IPS DF 6.9 (cell line): Measurements from ENCODE around the gene ROMO1.
A peak's percentile ranks its signal among the peaks of the same experiment; 100 is the strongest.
"Not testable (repeated sequence)": the region's sequence is repeated elsewhere in the genome, so short reads cannot be mapped to it uniquely, and the experiment has no call there.

Experiments
- DNase-seq: peaks from one replicate; pipeline ENCODE4 v3.0.0-alpha.2; 2013; ENCODE audit warnings: low read depth, low spot score
- H3K27ac ChIP-seq: one replicate; pipeline ENCODE4 v1.5.1; 2013; ENCODE audit warnings: low read length, control low read depth
- H3K27me3 ChIP-seq: 2 replicates; pipeline ENCODE4 v1.6.1; 2013; ENCODE audit warnings: mild to moderate bottlenecking, low read length; ENCODE audit not compliant: control insufficient read depth, insufficient read depth
- H3K36me3 ChIP-seq: 2 replicates; pipeline ENCODE4 v1.6.1; 2013; ENCODE audit warnings: low read length; ENCODE audit not compliant: control insufficient read depth, insufficient read depth
- H3K4me1 ChIP-seq: 2 replicates; pipeline ENCODE4 v1.6.1; 2013; ENCODE audit warnings: low read length; ENCODE audit not compliant: control insufficient read depth, insufficient read depth
- H3K4me3 ChIP-seq: 2 replicates; pipeline ENCODE4 v1.5.1; 2013; ENCODE audit warnings: mild to moderate bottlenecking, low read length
- H3K9me3 ChIP-seq: 2 replicates; pipeline ENCODE4 v1.6.1; 2013; ENCODE audit warnings: low read length, inconsistent platforms; ENCODE audit not compliant: control insufficient read depth, insufficient read depth
- WGBS: extraction: QIAGEN DNeasy Blood & Tissue Kit; methylation state at CpG from one replicate; pipeline ENCODE4 v1.1.7; 2013; ENCODE audit warnings: mixed read lengths, missing lambda C conversion rate; ENCODE audit not compliant: insufficient read length, insufficient coverage; 5-methylcytosine and 5-hydroxymethylcytosine counted together

The ROMO1 gene

DNA sequence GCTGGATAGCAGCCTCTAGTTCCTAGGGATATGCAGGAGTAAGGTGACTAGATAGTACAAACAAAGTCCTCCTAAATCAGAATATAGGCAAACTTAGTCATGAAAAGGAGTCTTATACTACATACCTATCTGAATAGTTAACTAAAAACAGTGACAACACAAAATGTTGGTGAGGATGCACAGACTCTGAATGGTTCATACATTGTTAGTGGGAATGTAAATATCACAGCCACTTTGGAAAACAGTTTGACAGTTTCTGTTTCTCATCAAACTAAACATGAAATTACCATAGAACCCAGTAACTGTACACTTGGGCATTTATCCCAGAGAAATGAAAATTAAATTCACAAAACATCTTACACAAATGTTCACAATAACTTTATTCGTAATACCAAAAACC is 17.2 kb upstream of the ROMO1 start:
- 100% methylated on average over 1 of the region's 1 CpG for WGBS
- no peaks in the 10 kb centered on the region for H3K36me3 ChIP-seq
- no peaks in the 10 kb centered on the region; the same call in 1 of the 2 replicates for H3K27me3 ChIP-seq
- no peak overlapping the region for H3K27ac ChIP-seq
- H3K4me3 ChIP-seq = no peak overlapping the region
- no peaks in the 10 kb centered on the region for H3K4me1 ChIP-seq
- no peak for DNase-seq
- no peaks in the 10 kb centered on the region; the same call in 1 of the 2 replicates for H3K9me3 ChIP-seq

DNA sequence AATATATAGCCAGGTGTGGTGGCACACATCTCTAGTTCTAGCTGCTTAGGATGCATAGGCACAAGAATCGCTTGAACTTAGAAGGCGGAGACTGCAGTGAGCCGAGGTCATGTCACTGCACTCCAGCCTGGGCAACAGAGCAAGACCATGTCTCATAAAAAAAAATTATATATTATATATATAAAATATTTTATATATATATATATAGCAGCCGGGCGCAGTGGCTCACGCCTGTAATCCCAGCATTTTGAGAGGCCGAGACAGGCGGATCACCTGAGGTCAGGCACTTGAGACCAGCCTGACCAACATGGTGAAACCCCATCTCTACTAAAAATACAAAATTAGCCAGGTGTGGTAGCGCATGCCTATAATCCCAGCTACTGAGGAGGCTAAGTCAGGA is 13.8 kb upstream of the ROMO1 start:
- not testable (repeated sequence) for H3K4me3 ChIP-seq, H3K4me1 ChIP-seq, H3K27me3 ChIP-seq, DNase-seq, H3K36me3 ChIP-seq, H3K9me3 ChIP-seq, H3K27ac ChIP-seq
- no CpG with 5 or more reads among the region's 9 CpGs for WGBS

DNA sequence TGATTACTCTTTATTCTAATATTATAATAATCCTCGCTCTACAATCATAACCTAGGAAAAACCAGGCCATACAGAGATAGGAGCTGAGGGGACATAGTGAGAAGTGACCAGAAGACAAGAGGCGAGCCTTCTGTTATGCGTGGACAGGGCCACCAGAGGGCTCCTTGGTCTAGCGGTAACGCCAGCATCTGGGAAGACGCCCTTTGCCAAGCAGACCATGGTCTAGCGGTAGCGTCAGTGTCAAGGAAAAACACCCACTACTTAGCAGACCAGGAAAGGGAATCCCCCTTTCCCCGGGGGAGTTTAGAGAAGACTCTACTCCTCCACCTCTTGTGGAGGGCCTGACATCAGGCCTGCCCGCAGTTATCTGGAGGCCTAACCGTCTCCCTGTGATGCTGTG is 12.3 kb upstream of the ROMO1 start:
- WGBS = no CpG with 5 or more reads among the region's 11 CpGs
- not testable (repeated sequence) for H3K27me3 ChIP-seq, H3K27ac ChIP-seq, H3K9me3 ChIP-seq, H3K4me1 ChIP-seq, DNase-seq, H3K4me3 ChIP-seq, H3K36me3 ChIP-seq

DNA sequence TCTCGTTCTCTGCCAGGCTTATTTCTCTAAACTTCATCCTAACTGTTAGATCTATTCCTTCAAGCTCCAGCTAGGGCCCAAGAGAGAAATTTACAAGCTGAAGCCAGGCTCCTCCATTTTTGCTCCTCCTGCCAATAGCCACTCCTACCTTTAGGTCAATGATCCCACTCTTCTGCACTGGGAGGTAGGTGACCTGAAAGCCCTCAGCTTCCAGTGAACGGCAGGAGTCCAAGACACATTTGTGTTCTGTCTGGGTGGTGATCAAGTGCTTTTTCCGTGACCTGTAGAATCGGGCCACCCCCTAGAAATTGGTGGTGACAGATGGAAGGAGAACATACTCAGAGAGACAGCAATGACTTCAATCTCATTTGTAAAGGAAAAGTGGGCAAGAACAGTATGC is 8.9 kb upstream of the ROMO1 start:
- no peaks in the 10 kb centered on the region; the same call in 1 of the 2 replicates for H3K36me3 ChIP-seq
- H3K27ac ChIP-seq = no peak overlapping the region
- DNase-seq = no peak
- no peaks in the 10 kb centered on the region for H3K27me3 ChIP-seq
- H3K4me3 ChIP-seq = no peak overlapping the region
- no peaks in the 10 kb centered on the region; the same call in 1 of the 2 replicates for H3K9me3 ChIP-seq
- WGBS = no CpG with 5 or more reads among the region's 4 CpGs
- H3K4me1 ChIP-seq = no peaks in the 10 kb centered on the region

DNA sequence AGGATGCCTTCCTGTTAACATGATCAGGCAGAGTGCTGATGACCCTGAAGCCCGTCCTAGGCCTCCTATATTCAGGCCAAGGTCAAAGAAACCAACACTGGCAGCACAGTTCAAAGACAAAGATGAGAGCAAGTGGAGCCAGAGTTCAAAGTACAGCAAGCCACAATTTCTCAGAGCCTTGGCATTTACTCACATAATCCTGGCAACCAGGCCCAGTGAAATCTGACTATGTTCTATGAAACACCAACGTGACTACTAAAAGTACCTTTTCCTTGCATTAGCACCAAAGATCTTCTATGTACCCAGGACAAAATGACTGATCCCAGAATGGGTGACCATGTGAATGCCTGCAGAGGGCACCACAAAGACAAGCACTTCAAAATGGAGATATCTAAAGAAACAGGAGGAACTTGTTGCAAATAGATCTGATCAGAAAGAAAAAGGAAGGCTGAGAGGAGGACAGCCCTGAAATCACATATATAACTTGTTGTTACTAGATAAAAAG is 3.9 kb upstream of the ROMO1 start:
- Histone ChIP-seq H3K4me3 (no peak overlapping the region), H3K27me3 (no peaks in the 10 kb centered on the region), H3K9me3 (no peaks in the 10 kb centered on the region), H3K4me1 (0 out of 2 replicates have a peak, but pooled peaks cover 1% of the 10 kb centered on the region), H3K27ac (no peak overlapping the region), H3K36me3 (no peaks in the 10 kb centered on the region; the same call in 1 of the 2 replicates)
- WGBS = no CpG with 5 or more reads among the region's 2 CpGs
- DNase-seq = no peak

DNA sequence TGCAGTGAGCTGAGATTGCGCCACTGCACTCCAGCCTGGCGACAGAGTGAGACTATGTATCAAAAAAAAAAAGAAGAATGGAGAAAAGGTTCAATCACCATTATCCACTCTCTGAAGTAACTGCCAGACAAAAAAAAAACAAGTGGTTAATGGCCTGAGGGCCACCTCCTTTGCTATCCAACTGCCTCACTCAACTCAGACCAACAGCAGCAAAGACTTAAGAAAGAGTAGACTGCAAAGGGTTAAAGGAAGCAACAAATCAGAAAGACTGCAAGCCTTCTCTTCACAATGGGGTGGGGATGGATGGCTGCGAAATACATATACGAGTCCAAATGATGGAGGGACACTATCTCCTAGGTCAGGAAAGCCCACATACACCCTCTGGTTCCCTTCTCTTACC is 3.2 kb upstream of the ROMO1 start:
- H3K27me3 ChIP-seq = no peaks in the 10 kb centered on the region
- 0 out of 2 replicates have a peak, but pooled peaks cover 1% of the 10 kb centered on the region for H3K4me1 ChIP-seq
- no peaks in the 10 kb centered on the region; the same call in 1 of the 2 replicates for H3K36me3 ChIP-seq
- WGBS = no CpG with 5 or more reads among the region's 4 CpGs
- H3K4me3 ChIP-seq = no peak overlapping the region
- DNase-seq = no peak
- no peaks in the 10 kb centered on the region for H3K9me3 ChIP-seq
- H3K27ac ChIP-seq = no peak overlapping the region

DNA sequence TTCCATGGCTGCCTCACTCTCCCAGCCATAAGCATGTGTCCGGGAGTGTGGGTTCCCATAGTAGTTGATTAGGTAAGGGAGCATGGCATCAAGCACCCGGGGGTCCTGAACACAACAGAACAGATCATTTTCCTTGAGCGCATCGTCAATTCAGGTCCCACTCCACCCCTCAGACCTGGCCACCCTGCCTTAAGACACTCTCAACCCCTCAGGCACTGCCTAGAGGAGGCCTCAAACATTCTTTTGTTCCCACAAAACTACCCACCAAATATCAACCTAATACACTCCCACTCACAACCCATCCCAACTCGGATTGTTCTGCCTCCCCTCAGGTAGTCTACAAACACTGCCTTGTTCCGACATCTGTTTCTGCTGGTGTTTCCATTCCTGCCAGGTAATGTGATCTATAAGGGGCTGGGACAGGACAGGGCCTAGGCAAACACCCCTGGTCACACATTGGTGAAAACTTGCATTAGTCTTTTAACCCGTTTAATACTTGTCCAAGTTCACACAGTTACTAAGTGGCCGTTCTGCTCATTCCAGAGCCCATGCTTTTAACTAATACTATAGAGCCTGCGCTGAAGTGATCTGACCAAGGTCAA is 1.4 kb upstream of the ROMO1 start:
- no peaks in the 10 kb centered on the region for H3K27me3 ChIP-seq
- H3K4me3 ChIP-seq = no peak overlapping the region
- no peaks in the 10 kb centered on the region for H3K9me3 ChIP-seq
- DNase-seq = no peak
- 0 out of 2 replicates have a peak, but pooled peaks cover 1% of the 10 kb centered on the region for H3K4me1 ChIP-seq
- H3K36me3 ChIP-seq = no peaks in the 10 kb centered on the region; the same call in 1 of the 2 replicates
- WGBS = 100% methylated on average over 1 of the region's 9 CpGs
- H3K27ac ChIP-seq = no peak overlapping the region

DNA sequence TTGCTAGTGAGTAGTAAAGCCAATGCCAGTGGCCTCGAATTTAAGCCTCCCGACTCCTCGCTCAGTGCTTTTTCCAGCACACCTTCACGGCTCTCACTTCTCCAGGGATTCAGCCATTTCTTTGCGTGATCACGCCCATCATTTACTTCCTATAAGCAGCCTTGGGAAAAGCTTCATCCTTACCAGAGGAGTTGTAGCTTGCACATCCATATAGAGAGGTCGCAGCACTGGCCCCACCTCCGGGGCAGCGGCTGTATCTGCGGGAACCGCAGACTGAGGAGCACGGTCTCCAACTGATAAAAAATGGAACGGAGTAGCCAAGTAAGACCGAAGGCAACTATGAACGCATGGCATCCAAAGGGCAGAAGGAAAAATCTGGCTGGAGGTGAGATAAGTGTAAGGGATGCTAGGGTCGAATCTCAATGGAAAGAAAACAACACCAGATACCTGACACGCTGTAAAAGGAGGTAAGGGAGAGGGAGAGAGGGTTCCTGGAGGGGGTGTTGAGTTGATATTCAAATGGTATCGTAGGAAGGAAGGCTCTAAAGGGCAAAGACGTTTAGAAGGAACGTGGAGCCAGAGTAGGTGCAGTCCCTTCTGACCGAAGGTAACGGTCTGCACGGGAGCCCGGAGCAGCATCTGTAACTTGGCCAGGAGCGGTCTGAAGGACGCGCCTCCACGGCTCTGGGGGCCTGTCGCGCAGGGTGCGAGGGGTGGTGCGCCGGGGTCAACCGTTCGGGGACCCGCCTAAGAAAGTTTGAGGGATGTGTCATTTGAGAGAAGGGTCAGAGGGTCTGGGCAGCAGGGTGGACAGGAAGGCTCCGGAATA is 693 bp upstream of the ROMO1 start:
- Histone ChIP-seq H3K9me3 (no peaks in the 10 kb centered on the region), H3K27me3 (no peaks in the 10 kb centered on the region), H3K4me1 (0 out of 2 replicates have a peak, but pooled peaks cover 1% of the 10 kb centered on the region), H3K36me3 (no peaks in the 10 kb centered on the region; the same call in 1 of the 2 replicates), H3K27ac (no peak overlapping the region), H3K4me3 (peak overlapping the region; percentile 74)
- WGBS = no CpG with 5 or more reads among the region's 37 CpGs
- DNase-seq = no peak

DNA sequence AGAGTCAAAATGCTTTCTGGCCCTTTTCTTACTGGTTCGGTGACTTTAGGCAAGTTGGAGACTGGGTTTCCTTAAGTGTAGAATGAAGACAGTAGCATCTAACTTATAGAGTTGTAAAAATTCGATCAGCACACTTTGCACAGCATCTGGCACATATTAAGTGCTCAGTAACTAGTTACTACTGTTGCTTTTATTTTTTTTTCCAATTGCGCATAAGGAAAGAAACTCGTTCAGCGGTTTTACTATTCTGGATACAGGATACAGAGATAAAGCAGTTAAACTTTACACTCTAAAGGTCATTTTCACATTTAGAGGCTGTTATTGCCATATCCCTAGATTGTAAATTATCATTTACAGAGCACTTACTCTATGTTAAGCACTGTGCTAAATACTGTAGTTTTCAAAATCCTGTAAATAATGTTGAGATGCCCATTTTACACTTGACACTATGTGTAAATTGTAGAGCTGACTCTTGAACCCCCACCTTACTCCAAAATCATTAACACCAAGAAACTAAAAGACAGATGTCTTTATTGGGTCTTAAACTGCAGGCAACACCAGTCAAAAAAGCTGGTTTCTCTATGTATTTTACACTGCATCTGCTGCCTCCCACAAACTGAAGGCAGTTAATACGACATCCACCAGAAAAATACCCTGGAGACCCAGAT is 886 bp downstream of the ROMO1 start:
- no CpG with 5 or more reads among the region's 6 CpGs for WGBS
- Histone ChIP-seq H3K27ac (no peak overlapping the region), H3K9me3 (no peaks in the 10 kb centered on the region), H3K4me3 (peak overlapping the region; percentile 74; the same call in 1 of the 2 replicates), H3K4me1 (0 out of 2 replicates have a peak, but pooled peaks cover 1% of the 10 kb centered on the region), H3K27me3 (no peaks in the 10 kb centered on the region), H3K36me3 (peaks cover 4% of the 10 kb centered on the region; the same call in 1 of the 2 replicates)
- DNase-seq = no peak

DNA sequence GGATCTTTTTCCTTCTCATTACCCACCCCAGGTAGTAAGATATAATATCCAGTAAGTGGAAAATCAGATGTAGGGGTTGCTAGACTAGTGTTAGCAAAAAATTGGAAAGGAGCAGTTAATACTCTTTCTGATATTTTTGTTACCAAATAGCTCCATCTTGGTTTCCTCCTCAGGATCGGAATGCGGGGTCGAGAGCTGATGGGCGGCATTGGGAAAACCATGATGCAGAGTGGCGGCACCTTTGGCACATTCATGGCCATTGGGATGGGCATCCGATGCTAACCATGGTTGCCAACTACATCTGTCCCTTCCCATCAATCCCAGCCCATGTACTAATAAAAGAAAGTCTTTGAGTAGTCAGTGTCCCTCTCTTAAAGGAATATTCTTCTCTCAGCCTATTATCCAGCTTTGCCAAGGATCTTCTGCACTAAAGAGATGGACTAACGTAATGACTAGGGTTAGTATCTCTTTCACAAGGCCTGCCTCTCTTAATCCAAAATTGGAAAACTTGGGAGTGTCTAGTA is 1.5 kb downstream of the ROMO1 start:
- H3K9me3 ChIP-seq = no peaks in the 10 kb centered on the region
- no CpG with 5 or more reads among the region's 7 CpGs for WGBS
- no peak overlapping the region for H3K4me3 ChIP-seq
- no peaks in the 10 kb centered on the region for H3K27me3 ChIP-seq
- H3K36me3 ChIP-seq = peaks cover 5% of the 10 kb centered on the region; the same call in 1 of the 2 replicates
- no peak overlapping the region for H3K27ac ChIP-seq
- H3K4me1 ChIP-seq = 0 out of 2 replicates have a peak, but pooled peaks cover 1% of the 10 kb centered on the region
- no peak for DNase-seq
